ENCODE measurements around the gene RAB6D. TPM values are rescaled to one million over a fixed set of nuclear protein-coding genes. Genes with fewer than 3 reads are reported as not detected.
"Not testable (repeated sequence)": the region's sequence is repeated elsewhere in the genome, so short reads cannot be mapped to it uniquely, and the experiment has no call there.

The RAB6D gene
- under 1 TPM in 3 of 4 donors, not detected in 1; 0.22 to 0.63 (median 0.37) TPM for polyA plus RNA-seq
- long read RNA-seq, donor 1: 0 reads
- long read RNA-seq, donor 2: 0 reads
- long read RNA-seq, donor 3: 0 reads
- long read RNA-seq, donor 4: 0 reads
- long read RNA-seq, donor 5: 0 reads
- long read RNA-seq, donor 6: 0 reads
- long read RNA-seq, donor 7: 0 reads
- long read RNA-seq, donor 8: 0 reads
- long read RNA-seq, donor 9: 0 reads
- long read RNA-seq, donor 10, partial matches to known transcripts: 0 of 2 reads
- long read RNA-seq, donor 10, other reads (novel, unspliced or antisense): 0 of 2 reads

- FAIRE-seq; H3K36me3 ChIP-seq (ENCODE audit: control insufficient read depth in 3 of 3, insufficient read depth in 2 of 3, low read depth in 1 of 3, low read length in 3 of 3); H3K4me1 ChIP-seq (ENCODE audit: control insufficient read depth in 3 of 3, insufficient read depth in 2 of 3, low read depth in 1 of 3, low read length in 2 of 3); H3K27me3 ChIP-seq (ENCODE audit: control insufficient read depth in 3 of 3, insufficient read depth in 3 of 3, low read length in 3 of 3): not testable (repeated sequence)
- H3K27ac ChIP-seq (ENCODE audit: low read depth in 1 of 3, low read length in 2 of 3): peak within 1 kb of the TSS in 1 of 3 donors; percentile 61
- peak in 1 of 2 donors; percentile 24 for DNase-seq
- WGBS, 3 donors: 2 to 6% (median 6%) methylated on average over 35 to 42 of the region's 50 CpGs
- peak within 1 kb of the TSS in 2 of 3 donors; percentile 18 to 51 for H3K4me3 ChIP-seq (ENCODE audit: low read depth in 1 of 3, low read length in 3 of 3)
- H3K9me3 ChIP-seq (ENCODE audit: control insufficient read depth in 2 of 2, insufficient read depth in 1 of 2, low read depth in 1 of 2, low read length in 1 of 2): peaks cover 0 to 25% of the 10 kb centered on the region in 2 donors
These were observed at the start of gene RAB6D for GRCh38 chr2:131363703-131364186. Gene RAB6D (minus strand): TSS chr2:131364168. CDS start chr2:131363720, 448 bp downstream.

DNA sequence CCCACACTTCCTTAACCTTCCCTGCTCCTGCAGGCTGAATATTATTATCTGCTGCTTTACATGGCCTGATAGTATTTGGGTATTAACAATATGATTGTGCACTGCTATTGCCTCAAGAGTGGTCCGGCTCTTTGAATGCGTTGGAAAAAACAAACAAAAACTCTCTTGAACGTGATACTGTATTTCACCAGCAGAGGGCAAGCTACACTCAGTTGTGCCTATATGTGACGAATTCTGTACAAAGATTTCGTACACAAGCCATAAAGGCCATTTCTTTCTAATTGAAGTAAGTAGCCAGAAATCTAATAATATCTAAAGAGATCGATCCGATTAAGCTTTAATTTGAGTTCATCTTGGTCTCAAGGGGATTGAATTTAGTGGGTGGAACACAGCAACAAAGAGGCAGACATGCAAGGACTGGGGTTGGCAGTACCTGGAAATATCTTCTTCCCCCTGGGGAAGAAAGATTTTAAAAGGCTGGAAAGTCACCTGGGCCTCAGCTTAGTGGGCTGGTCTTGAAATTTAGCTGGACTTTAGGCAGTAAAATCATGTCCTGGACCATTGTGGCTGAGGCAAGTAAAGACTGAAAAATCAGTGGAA, 49.3 kb upstream of the RAB6D start:
- no peak overlapping the region for H3K27ac ChIP-seq (ENCODE audit: low read depth in 1 of 3, low read length in 2 of 3)
- peak; percentile 58 to 63 for DNase-seq
- H3K9me3 ChIP-seq (ENCODE audit: control insufficient read depth in 2 of 2, insufficient read depth in 1 of 2, low read depth in 1 of 2, low read length in 1 of 2): no peaks in the 10 kb centered on the region
- no peaks in the 10 kb centered on the region for H3K36me3 ChIP-seq (ENCODE audit: control insufficient read depth in 3 of 3, insufficient read depth in 2 of 3, low read depth in 1 of 3, low read length in 3 of 3)
- FAIRE-seq: no peak
- H3K4me3 ChIP-seq (ENCODE audit: low read depth in 1 of 3, low read length in 3 of 3): no peak overlapping the region
- H3K4me1 ChIP-seq (ENCODE audit: control insufficient read depth in 3 of 3, insufficient read depth in 2 of 3, low read depth in 1 of 3, low read length in 2 of 3): no peaks in the 10 kb centered on the region
- H3K27me3 ChIP-seq (ENCODE audit: control insufficient read depth in 3 of 3, insufficient read depth in 3 of 3, low read length in 3 of 3): peaks cover 0 to 10% (median 0%) of the 10 kb centered on the region in 3 donors
- WGBS, 3 donors: 0 to 1% (median 1%) methylated on average over 7 of the region's 7 CpGs

DNA sequence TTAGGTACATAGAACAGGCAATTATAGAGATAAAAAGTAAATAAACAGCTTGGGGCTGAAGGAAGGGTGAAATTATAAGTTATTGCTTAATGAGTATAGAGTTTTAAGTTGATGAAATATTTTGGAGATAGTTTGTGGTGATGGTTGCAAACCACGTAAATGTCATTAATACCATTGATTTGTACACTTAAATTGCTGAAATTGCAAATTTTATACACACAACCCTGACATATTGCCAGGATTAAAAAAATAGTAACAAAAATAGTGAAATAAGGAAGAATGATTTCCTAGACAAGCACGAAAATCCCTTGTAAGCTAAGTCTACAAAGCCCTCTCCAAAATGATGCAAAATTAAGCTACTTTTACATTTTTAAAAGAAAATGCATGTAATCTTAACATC, 46.2 kb upstream of the RAB6D start:
- Histone ChIP-seq H3K4me3 (ENCODE audit: low read depth in 1 of 3, low read length in 3 of 3) (no peak overlapping the region), H3K4me1 (ENCODE audit: control insufficient read depth in 3 of 3, insufficient read depth in 2 of 3, low read depth in 1 of 3, low read length in 2 of 3) (no peaks in the 10 kb centered on the region), H3K27ac (ENCODE audit: low read depth in 1 of 3, low read length in 2 of 3) (no peak overlapping the region), H3K9me3 (ENCODE audit: control insufficient read depth in 2 of 2, insufficient read depth in 1 of 2, low read depth in 1 of 2, low read length in 1 of 2) (no peaks in the 10 kb centered on the region), H3K27me3 (ENCODE audit: control insufficient read depth in 3 of 3, insufficient read depth in 3 of 3, low read length in 3 of 3) (peaks cover 0 to 10% (median 4%) of the 10 kb centered on the region in 3 donors), H3K36me3 (ENCODE audit: control insufficient read depth in 3 of 3, insufficient read depth in 2 of 3, low read depth in 1 of 3, low read length in 3 of 3) (no peaks in the 10 kb centered on the region)
- DNase-seq (no peak), FAIRE-seq (no peak)
- 73 to 76% (median 76%) methylated on average over 2 of the region's 2 CpGs for WGBS, 3 donors

DNA sequence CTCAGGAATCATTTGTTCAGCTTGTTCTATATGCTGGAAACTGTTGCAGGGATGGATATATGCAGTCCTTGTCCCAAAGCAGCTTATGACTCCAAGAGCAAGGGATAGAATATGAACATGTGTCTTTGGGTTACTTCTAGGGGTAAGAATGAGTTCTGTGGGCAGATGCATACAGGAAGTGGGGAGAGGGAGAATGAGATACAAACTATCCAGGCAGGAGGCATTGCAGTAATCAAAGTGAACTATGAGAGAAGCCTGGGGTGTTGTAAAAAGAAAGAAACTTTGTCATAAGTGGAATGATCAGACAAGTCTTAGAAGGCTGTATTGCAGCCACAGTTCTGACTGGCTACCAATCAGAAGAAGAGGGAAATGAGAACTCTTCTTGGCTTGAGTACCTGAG, 44.8 kb upstream of the RAB6D start:
- DNase-seq (no peak), FAIRE-seq (no peak)
- no peaks in the 10 kb centered on the region for H3K36me3 ChIP-seq (ENCODE audit: control insufficient read depth in 3 of 3, insufficient read depth in 2 of 3, low read depth in 1 of 3, low read length in 3 of 3)
- no peak overlapping the region for H3K27ac ChIP-seq (ENCODE audit: low read depth in 1 of 3, low read length in 2 of 3)
- H3K4me1 ChIP-seq (ENCODE audit: control insufficient read depth in 3 of 3, insufficient read depth in 2 of 3, low read depth in 1 of 3, low read length in 2 of 3): no peaks in the 10 kb centered on the region
- no peak overlapping the region for H3K4me3 ChIP-seq (ENCODE audit: low read depth in 1 of 3, low read length in 3 of 3)
- peaks cover 0 to 10% (median 5%) of the 10 kb centered on the region in 3 donors for H3K27me3 ChIP-seq (ENCODE audit: control insufficient read depth in 3 of 3, insufficient read depth in 3 of 3, low read length in 3 of 3)
- no peaks in the 10 kb centered on the region for H3K9me3 ChIP-seq (ENCODE audit: control insufficient read depth in 2 of 2, insufficient read depth in 1 of 2, low read depth in 1 of 2, low read length in 1 of 2)

GRCh38 chr2:131408207-131408606, 44.2 kb upstream of the RAB6D start:
- Histone ChIP-seq H3K27me3 (ENCODE audit: control insufficient read depth in 3 of 3, insufficient read depth in 3 of 3, low read length in 3 of 3) (peaks cover 0 to 10% (median 5%) of the 10 kb centered on the region in 3 donors), H3K4me3 (ENCODE audit: low read depth in 1 of 3, low read length in 3 of 3) (no peak overlapping the region), H3K9me3 (ENCODE audit: control insufficient read depth in 2 of 2, insufficient read depth in 1 of 2, low read depth in 1 of 2, low read length in 1 of 2) (no peaks in the 10 kb centered on the region), H3K27ac (ENCODE audit: low read depth in 1 of 3, low read length in 2 of 3) (no peak overlapping the region), H3K36me3 (ENCODE audit: control insufficient read depth in 3 of 3, insufficient read depth in 2 of 3, low read depth in 1 of 3, low read length in 3 of 3) (no peaks in the 10 kb centered on the region), H3K4me1 (ENCODE audit: control insufficient read depth in 3 of 3, insufficient read depth in 2 of 3, low read depth in 1 of 3, low read length in 2 of 3) (no peaks in the 10 kb centered on the region)
- DNase-seq (no peak), FAIRE-seq (no peak)

GRCh38 chr2:131404753-131405152, 40.8 kb upstream of the RAB6D start:
- H3K27me3 ChIP-seq (ENCODE audit: control insufficient read depth in 3 of 3, insufficient read depth in 3 of 3, low read length in 3 of 3): peaks cover 0 to 9% (median 9%) of the 10 kb centered on the region in 3 donors
- 77 to 80% (median 78%) methylated on average over 12 of the region's 12 CpGs for WGBS, 3 donors
- H3K4me1 ChIP-seq (ENCODE audit: control insufficient read depth in 3 of 3, insufficient read depth in 2 of 3, low read depth in 1 of 3, low read length in 2 of 3): no peaks in the 10 kb centered on the region
- FAIRE-seq (no peak), DNase-seq (no peak)
- H3K9me3 ChIP-seq (ENCODE audit: control insufficient read depth in 2 of 2, insufficient read depth in 1 of 2, low read depth in 1 of 2, low read length in 1 of 2): no peaks in the 10 kb centered on the region
- H3K36me3 ChIP-seq (ENCODE audit: control insufficient read depth in 3 of 3, insufficient read depth in 2 of 3, low read depth in 1 of 3, low read length in 3 of 3): no peaks in the 10 kb centered on the region
- H3K4me3 ChIP-seq (ENCODE audit: low read depth in 1 of 3, low read length in 3 of 3): no peak overlapping the region
- no peak overlapping the region for H3K27ac ChIP-seq (ENCODE audit: low read depth in 1 of 3, low read length in 2 of 3)

GRCh38 chr2:131402320-131403039, 38.5 kb upstream of the RAB6D start:
- Histone ChIP-seq H3K9me3 (ENCODE audit: control insufficient read depth in 2 of 2, insufficient read depth in 1 of 2, low read depth in 1 of 2, low read length in 1 of 2) (no peaks in the 10 kb centered on the region), H3K4me3 (ENCODE audit: low read depth in 1 of 3, low read length in 3 of 3) (no peak overlapping the region), H3K27ac (ENCODE audit: low read depth in 1 of 3, low read length in 2 of 3) (no peak overlapping the region), H3K36me3 (ENCODE audit: control insufficient read depth in 3 of 3, insufficient read depth in 2 of 3, low read depth in 1 of 3, low read length in 3 of 3) (no peaks in the 10 kb centered on the region), H3K27me3 (ENCODE audit: control insufficient read depth in 3 of 3, insufficient read depth in 3 of 3, low read length in 3 of 3) (peaks cover 0 to 9% (median 3%) of the 10 kb centered on the region in 3 donors), H3K4me1 (ENCODE audit: control insufficient read depth in 3 of 3, insufficient read depth in 2 of 3, low read depth in 1 of 3, low read length in 2 of 3) (no peaks in the 10 kb centered on the region)
- no peak for FAIRE-seq
- WGBS, 3 donors: 72 to 73% (median 72%) methylated on average over 6 of the region's 6 CpGs
- no peak for DNase-seq

DNA sequence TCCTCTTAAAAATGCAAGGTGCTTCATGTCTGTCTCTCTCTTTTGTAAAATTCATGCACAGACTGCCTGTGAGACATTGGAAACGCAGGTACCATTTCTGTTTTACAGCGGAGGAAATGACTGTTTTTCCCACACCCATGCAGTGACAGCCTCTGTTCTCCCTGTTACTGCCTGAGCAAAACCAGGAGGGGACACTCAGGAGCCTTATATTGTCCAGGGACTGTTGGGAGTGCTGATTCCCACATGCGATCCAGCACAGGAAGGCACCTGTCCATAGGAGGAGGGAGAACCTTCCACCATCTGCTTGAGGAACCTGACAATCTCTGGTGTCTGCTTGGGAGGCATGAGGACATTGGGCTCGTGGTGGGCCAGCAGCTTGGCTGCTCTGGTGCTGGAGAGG, 36.9 kb upstream of the RAB6D start:
- Histone ChIP-seq H3K4me1 (ENCODE audit: control insufficient read depth in 3 of 3, insufficient read depth in 2 of 3, low read depth in 1 of 3, low read length in 2 of 3) (no peaks in the 10 kb centered on the region), H3K4me3 (ENCODE audit: low read depth in 1 of 3, low read length in 3 of 3) (no peak overlapping the region), H3K27ac (ENCODE audit: low read depth in 1 of 3, low read length in 2 of 3) (no peak overlapping the region), H3K36me3 (ENCODE audit: control insufficient read depth in 3 of 3, insufficient read depth in 2 of 3, low read depth in 1 of 3, low read length in 3 of 3) (no peaks in the 10 kb centered on the region), H3K27me3 (ENCODE audit: control insufficient read depth in 3 of 3, insufficient read depth in 3 of 3, low read length in 3 of 3) (peaks cover 0 to 5% (median 3%) of the 10 kb centered on the region in 3 donors), H3K9me3 (ENCODE audit: control insufficient read depth in 2 of 2, insufficient read depth in 1 of 2, low read depth in 1 of 2, low read length in 1 of 2) (no peaks in the 10 kb centered on the region)
- 55 to 68% (median 61%) methylated on average over 4 of the region's 4 CpGs for WGBS, 3 donors
- no peak for DNase-seq
- no peak for FAIRE-seq
